ENCODE measurements around the gene HOXB8.

The HOXB8 gene

DNA sequence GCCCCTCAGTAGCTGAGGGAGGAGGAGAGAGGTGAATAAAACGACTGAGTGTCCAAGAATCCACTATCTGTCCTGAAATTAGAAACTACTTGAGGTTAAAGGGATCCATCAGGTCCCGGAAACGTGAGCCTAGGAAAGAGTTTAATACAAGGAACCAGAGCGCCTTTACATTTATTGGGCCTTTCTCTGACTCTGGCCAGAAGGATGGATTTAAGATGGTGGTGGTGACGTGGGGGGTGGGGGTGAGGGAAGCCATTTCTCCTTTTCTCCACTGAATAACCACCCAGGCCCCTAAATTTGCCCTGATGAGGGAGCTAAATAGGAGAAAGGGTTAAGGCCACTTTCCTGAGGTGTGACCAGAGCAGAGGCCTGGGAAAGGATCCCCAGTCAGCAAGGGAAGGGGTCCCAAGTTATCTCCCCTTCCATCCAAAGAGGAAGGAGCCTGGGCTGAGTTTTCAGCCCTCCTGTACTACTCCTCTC, 12.1 kb upstream of the HOXB8 start:
- no peak for DNase-seq
- intact Hi-C loops (cut with DNase I): no loop called here

DNA sequence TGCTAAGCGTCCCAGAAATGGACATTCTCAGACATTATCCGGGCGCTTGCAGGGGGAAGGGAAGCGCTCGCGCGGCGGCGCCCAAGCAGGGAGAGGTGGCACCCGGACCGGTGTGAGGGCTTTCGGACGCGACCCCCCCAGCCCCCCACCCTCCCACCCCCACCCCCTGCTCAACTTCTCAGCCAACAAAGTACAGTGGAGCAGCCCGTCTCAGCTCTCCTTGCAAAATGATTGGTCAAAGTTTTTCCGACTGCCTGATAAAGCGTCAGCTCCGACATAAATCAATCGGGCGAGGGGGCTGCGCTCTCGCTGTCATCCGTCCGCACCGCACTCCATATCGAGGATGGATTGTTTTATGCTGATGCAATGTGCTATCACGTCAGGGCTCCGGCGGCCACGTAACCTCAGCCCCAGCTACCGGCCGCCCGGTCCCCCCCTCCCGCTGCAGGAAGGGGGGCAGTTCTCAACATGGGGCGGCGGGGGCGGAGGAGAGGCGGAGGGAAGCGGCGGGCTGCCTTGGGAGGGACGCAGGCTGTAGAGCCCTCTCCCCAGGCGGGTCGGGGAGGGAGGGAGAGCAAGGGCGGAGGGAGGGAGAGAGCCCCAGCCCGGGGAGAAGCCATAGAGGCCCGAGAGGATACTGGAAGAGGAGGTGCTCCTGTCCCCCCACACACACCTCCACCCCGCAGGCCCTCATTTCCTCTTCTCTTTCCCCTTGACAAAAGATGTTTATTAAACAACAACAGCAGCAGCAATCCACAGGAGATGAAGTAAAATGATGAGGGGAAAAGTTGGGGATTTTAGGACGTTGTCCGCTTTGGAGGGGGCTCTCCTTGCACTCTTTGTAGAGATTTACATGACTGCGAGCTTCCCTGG, 11.4 kb upstream of the HOXB8 start, which contains the start of gene HOXB9:
TSS of gene HOXB9 (minus strand) at position 114 of the 873 bp plus-strand sequence. CDS start at position 25, 89 bp downstream.
- intact Hi-C loops (cut with DNase I): no loop called here
- no peak for DNase-seq

DNA sequence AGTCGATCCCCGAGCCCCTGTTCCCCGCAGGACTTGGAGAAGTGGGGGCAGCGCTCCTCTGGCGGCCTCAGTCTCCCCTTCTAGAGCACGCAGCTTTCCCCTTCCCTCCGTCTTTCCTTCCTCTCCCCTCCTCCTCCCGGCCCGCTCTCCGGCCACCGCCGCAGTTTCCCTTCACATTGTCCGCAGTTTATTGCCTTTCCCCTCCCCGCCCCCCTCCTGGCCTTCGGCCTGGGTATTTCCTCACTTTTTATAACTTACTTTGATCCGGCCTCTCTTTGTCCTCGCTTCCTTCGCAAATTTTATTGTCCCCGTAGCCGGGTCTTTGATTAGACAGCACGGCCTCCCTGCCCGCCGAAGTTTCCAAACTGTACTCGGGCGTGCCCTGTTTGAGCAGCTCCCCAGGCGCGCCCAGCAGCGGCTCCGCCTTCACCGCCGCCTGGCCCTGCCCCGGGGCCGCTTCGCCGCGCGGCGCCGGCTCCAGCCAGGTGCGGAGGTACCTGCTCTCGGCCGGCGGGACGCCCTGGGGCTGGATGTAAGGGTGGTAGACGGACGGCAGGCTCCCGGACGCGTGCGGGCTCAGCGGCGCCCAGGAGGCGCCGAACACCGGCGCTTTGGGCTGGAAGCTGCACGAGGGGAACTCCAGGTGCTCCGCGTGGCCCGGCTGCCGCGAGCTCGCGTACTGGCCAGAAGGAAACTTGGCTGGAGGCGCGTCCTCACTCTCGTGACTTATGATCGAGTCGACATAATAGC, 10.6 kb upstream of the HOXB8 start:
- intact Hi-C loops (cut with DNase I): no loop called here
- no peak for DNase-seq

DNA sequence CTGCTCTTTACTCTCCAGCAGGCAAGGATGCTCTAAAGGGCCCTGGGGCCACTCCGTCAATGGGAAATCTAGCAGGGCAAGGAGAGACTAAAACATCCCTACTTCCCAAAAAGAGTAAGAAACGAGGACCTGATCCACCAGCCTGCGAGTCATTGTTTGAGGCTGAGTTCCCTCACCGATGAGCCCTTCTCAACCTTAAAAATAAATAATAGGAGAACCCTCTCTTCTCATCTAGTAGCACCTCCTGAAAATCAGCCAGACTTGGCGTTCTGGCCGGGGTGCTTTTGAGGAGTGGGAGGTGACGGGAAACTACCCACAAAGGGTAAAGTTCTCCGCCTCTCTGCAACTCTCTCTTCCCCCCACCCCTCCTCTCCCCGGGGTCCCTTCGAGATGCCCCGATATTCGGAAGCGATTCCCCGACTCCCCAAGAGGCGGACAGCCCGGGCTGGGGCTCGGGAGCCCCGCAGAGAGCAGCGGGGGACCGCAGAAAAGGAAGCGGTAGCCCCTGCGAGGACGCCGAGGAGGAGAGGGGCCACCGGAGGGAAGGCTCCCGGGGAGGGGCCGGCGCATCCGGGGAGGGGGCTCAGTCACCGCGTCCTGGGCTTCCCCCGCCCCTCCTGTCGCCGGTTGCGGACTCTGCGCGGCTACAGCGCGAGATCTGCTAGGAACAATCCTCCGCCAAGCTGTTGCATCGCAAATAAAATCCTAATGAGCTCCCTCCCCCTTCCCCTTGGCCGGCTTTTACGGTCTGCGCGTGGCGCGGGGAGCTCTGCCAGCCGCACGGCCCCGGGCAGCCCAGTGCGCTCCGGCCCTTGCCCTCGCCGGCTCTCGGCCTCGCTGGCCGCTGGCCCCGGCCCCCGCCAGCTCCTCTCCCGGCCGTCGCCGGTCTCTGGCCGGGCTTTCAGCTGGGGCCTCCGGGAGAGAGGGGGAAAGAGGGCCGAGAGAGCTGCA, 9.7 kb upstream of the HOXB8 start:
- peak in 4 of 42 donors; percentile 3 to 19 (median 9) for DNase-seq
- intact Hi-C loops (cut with DNase I): no loop called here

DNA sequence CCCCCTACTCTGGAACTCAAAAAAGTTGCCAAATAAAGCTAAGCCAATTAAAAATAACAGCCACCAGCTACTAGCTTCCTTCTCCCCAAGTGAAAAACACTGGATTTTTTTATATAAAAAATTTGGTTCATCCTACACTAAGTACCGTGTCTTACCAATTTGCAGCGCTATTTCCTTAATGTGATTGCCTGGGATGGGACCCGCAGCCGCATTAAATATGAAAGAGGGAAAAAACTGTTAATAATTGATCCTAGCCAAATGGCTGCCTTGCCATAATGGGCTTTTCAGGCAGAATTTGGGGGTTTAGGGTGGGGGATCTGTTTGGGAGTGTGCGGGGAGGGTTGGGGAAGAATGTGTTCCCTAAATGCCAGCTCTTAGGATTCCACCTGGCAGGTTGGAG, 9.0 kb upstream of the HOXB8 start:
- intact Hi-C loops (cut with DNase I): no loop called here
- no peak for DNase-seq

DNA sequence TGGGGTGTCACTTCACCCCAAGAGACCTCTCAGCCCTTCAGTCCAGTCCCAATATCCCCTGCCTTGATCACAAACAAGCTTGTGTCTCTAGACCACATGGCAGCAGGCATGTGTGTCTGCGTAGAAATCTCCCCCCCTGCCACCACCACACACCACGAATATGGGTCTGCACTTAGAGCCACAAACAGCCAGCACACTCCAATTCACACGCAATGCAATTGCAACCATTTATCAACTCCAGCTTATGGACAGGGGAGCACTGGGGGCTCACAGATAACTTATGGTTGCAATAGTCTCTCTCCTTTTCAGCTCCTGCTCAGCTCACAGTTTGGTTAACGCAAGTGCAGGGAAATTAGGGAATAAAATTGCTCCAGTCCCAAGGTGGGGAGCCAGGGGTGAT, 8.5 kb upstream of the HOXB8 start:
- intact Hi-C loops (cut with DNase I): no loop called here
- no peak for DNase-seq

DNA sequence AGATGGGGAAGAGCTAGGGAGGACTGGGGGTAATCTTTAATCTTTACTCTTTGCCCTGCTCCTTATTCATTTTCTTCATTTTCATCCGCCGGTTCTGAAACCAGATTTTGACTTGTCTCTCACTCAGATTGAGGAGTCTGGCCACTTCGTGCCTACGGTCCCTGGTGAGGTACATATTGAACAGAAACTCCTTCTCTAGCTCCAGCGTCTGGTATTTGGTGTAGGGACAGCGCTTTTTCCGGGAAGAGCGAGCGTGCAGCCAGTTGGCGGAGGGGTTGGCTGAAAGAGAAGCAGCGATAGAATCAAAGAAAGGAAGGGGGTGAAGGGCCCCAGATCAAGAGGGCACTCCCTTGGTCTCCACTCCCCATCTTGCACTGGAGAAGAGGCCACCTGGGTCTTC, 7.8 kb upstream of the HOXB8 start:
- intact Hi-C loops (cut with DNase I): no loop called here
- DNase-seq: no peak

DNA sequence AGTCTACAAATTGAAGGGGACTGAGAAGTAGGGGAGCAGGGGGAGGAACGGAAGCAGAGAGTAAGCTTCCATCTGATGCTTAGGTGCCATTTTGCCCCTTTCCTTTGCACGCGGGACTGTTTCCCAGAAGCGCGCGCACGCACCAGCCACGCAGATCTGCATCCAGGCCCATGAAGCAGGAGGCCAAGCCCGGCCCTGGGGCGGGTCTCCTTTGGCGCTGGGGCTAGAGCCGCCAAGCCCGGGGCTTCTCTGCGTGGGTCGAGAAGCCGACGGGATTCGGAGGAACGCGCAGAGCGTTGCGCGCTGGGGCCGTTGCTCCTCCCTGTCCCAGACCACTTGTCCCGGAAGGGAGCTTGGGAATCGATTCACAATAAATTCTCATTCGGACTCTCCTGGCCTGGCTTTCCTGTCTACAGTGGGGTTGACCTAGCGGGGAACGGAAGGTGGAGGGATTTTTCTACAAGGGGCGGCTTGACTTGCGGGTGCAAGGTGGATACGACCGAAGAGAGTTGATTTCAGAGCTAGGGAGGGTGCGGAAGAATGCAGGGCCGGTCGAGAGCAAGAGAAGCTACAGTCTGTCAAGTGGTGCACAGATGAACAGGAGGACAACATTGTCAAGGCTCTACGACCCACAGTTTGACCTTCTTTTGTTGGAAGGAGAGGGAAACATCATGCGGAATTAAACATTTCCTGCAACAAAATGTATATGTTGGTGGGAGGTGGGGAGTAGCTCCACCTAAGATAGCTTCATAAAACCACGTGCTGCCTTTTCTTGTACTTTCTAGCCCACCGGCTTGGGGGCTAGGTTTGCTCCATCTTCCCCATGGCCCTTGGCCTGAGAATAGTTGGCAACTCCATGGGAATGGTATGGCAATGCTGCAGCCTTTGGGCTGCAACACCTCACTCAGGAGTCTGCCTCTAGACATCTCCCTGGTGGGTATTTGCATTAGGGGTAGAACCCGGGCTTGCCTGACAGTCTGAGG, 6.6 kb upstream of the HOXB8 start:
- no peak for DNase-seq
- intact Hi-C loops (cut with DNase I): no loop called here

DNA sequence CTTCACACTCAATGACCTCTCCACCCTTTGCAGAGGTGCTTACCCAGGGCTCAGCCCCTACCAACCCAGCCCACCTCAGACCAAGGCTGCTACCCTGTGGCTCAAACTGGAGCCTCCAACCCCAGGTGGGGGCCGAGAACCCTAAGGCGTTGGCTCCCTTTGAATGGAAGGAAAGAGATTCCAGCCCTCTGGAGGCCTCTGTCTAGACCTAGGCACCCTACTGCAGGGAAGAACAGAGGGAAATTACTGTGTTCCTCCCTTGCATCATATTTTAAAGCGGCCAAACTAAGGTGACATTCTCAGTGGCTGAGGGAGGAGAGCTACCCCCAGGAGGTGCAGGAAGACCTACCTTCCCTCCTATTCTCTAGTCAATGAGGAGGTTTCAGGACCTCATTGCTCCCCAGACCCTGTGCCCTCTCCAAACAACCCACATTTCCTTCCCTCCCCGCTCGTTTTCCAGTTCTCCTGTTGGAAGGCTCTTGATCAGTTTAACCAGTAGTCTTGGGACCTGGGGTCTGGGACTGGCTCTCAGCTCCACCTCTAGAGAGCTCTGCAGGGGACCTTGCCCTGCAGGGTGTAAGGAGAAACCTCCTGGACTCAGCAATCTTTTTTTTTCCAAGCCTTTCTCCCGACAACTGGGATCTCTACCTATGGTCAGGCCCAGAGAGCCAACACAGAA, 5.5 kb upstream of the HOXB8 start:
- no peak for DNase-seq
- intact Hi-C loops (cut with DNase I): no loop called here

DNA sequence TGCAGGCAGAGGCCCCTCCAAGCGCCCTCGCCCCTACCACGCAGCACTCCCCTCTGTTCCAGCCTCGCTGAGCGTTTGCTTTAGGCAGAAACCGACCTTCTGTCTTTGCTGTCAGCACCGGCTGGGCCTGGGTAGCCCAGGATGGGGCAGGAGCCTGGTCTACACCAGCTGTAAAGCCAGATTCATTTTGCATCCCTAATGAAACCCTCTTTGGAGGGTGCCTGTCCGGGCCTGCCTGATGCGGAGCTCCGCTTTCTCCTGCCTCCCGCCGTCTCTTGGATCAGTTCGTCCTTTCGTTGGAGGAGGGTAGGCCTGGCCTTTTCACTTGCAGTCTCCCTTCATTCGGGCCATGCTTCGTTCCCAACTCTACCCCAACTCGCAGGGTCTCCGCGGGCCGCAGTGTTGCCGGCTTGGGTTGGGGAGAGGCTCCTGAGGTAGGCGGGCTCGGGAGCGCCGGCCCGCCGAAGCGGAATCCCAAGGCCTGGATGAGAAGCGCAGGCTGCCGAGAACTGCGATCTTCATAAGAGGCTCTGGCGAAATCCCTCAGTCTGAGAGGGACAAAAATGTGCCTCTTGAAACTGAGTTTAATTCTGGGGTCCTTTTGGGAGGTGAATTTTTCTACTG, 4.8 kb upstream of the HOXB8 start:
- no peak for DNase-seq
- intact Hi-C loops (cut with DNase I): loop anchor here (2.0 kb wide), 1 partner anchor 595 kb away; no protein-coding TSS in a partner anchor

DNA sequence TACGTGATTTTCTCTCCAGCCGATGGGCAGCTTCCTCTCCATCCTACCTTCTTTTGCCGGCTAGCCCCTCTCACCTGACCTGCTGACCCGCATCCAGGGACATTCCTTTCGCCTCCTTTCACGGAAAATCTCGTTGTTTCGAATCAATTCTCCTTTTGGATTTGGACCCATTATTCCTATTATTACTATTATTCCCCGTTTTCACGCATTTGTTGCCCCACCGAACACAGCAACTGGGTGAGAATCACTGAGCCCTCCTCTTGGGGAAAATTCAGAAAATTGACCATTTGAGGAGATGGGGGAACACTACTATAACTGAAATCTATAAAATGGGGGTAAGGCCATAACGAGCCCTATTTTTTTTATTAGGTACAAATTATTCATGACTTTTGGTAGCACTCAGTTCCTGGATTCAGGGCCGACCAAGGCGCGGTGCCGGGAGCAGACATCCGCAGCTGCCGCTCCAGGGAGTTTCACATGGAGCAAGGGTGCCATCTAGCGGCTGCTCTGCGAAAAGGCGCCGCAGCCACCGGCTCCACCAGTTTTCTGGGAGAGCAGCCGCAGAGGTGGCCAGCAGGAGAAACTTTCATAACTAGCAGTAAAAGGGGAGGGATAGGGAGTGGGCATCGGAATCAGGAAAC, 3.3 kb upstream of the HOXB8 start:
- DNase-seq: peak; percentile 71 to 95 (median 90)
- intact Hi-C loops (cut with DNase I): loop anchor here (2.0 kb wide), 1 partner anchor 594 kb away; no protein-coding TSS in a partner anchor

DNA sequence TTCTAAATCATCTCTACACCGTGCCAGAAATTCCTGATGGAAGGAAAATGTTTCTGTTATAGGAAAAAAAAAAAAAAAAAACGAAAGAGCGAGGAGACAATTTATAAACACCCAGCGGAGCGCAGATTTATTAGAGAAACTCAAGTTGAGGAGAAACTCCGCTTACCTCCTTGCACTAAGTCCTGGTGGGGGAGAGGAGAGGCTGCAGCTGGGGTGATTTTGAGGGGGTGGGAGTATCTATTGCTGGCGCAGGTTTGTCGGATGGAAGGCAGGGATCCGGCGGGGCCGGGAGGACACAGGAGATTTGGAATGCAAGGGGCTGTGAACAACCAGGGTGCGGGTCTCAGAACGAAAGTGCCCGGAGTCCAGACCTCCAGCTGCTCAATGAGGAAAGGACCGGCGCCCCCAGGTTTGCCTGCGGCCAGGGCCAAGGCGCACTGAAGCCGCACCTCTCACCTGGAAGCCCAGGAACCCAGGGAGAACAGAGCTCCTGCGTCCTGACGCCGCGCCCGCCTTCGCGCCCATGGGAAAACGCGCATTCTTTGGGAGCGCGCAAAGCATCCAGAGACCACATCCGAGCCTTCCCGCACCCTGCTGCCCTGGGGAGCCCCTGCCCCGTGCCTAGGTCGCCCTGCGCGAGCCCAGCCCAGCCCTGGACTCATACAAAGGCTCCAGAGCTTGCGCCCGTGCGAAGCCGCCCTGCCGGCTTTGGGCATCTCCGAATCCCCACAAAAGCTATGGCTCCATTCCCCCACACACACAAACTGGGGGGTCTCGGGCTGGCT, 2.6 kb upstream of the HOXB8 start:
- no peak for DNase-seq
- intact Hi-C loops (cut with DNase I): loop anchor here (2.0 kb wide), 1 partner anchor 593 kb away; no protein-coding TSS in a partner anchor

DNA sequence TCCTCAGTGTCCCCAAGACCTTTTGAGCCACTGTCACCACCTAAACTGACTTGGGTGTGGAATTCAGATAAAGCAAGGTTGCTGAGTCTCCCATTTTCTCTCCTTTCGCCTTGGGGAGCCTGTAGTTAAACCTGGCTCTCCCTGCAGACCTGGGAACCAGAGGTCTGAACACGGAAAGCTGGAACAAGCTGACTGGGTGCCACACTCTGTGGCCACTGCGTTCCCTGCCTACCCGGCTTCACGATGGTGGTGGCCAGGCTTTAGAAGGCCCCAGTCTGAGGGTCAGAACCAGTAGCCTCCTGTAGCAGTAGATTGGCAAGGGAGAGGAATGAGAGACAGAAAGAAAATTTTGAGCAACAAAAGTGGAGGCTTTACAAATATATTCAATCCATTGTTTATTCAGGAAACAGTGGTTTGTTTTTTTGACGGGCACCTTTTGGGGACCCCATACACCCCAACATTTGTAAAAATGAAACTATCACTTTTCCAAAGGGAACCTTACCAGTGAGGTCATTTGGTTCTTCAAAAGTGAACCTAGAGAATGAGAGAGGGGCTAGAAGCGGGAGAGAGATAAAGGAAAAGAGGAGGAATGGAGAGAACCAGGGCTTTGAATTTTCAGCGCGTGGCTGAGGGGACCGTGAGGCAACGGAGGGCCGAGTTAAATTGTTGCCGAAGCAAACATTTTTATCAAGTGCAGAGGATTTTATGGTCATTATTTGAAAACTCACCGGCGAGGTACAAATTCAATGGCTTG, 1.8 kb upstream of the HOXB8 start:
- DNase-seq: no peak
- intact Hi-C loops (cut with DNase I): no loop called here

DNA sequence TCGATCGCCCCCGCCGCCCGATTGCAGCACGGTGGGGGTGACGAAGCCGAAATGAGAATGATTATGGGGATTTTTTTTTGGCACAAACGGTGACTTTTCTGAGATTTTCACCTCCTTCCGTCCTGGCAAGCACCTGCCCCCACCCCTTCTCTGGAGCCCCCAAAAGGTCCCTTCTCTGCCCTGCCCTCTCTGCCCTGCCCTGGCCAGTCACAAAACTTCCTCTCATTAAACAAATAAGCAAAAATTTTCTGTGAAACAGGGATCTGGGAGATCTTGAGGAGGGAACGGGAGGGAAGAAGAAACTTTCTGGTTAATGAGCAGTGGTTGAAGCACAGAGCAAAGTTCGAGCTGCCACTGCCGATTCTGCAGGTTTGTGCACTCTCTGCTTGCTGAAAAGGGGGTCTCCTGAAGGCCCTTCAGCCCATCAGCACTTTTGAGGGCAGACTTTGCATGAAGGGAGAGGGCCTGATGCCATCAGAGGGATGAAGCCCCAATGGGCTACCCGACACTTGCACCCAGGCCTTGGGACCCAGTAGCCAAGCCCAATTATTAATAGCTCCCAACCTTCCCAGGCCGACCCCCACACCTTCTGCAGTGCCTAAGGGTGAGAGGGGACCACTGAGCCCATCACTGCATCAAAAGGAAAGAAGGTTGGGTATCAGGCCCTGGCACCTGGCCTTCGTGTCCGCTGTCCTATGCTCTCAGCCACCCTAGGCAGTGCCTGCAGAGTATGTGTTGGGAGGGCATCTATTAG, 1.0 kb upstream of the HOXB8 start:
- no peak for DNase-seq
- intact Hi-C loops (cut with DNase I): no loop called here
